HG02943 (cell line): ENCODE measurements around the gene SMIM10L1.

Experiments used
- ATAC-seq: cut with Tn5 transposase; IDR thresholded peaks from one replicate; pipeline ENCODE4 v1.9.1; 2021; ENCODE audit warnings: mild to moderate bottlenecking, low read depth, moderate library complexity; ENCODE audit not compliant: unreplicated experiment

The SMIM10L1 gene

DNA sequence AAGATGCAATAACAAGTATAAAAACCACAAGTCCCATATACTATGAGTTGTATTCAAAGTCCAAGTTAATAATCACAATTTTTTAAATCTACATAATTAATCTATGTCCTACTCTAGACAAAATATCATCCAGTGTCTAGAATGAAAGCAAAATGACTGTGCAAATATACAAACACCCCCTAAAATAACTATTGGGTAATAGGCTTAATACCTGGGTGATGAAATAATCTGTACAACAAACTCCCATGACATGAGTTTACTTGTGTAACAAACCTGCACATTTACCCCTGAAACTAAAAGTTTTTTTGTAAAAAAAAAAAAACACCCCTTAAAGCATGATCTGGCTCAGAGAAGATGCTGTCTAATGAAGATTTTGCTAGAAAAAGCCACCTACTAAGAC lies 11.5 kb downstream of the SMIM10L1 start:
- no peak for ATAC-seq

DNA sequence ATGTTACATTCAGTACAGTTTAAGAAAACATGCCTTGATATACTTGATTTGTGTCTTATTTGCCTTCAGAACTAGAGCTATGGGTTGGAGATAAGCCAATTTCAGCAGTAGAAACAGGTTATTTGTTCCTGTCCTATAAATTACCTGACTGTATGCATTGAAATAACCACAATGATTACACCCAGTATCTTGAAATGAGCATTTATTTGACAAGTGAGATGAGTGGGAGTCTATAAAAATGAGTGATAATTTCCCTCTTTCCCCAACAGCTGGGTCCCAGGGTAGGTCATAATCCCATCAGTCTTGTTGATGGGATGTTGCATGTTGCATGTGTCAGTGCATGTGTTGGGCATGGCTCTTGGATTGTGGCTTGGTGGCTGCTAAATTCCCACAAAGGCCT lies 12.0 kb downstream of the SMIM10L1 start:
- ATAC-seq, result no peak

DNA sequence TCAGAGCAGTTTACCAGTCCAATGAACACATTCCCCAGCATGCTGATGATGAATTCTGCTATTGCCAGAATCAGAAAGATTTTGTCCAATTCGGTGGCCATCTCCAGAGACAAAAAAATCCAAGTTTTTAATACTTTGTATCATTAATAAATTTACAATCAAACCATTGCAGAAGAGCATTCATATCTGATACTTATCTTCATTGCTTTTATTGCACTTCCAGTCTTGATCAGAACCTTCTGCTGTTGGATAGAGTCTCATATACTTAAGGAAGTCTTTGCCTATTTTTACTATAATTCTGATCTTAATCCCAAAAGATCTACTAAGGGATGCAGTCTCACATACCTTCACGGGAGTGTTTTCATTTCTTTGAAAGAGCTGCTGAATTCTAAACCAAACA lies 15.8 kb downstream of the SMIM10L1 start, which contains the start of gene TAS2R42:
Gene TAS2R42 (minus strand): TSS at position 101 of the 400 bp plus-strand sequence. CDS start 0 bp downstream, at position 101.
- no peak for ATAC-seq

DNA sequence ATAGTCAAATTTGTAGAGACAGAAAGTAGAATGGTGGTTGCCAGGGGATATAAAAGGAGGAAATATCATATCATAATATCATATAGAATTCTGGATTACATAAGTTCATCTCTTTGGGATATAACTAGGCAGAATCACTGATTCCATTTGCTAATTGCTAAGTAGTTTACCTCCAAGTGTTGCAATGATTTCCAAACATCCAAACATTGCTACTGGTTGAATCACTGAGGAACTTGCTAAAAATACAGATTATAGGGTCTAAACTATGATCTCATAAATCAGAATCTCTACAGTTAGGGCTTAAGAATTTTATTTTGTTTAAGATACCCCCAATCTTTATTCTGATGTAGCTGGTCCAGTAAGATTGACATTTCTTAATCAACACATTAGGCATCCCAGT lies 31.8 kb downstream of the SMIM10L1 start:
- ATAC-seq, result no peak

DNA sequence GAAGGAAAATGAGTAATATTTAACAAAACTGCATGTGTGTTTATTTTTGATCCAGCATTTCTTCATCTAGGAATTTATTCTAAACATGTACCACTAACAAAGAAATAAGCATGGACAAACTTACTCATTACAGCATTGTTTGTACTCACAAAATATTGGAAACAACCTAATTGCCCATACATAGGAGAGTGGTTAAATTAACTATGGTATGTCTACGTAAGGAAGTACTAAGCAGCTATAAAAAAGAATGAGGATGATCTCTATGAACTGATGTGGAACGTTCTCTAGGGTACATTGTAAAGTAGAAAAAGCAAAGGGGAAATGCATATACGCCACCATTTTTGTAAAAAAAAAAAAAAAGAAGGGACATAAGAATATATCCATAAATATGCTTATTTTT lies 33.2 kb downstream of the SMIM10L1 start:
- ATAC-seq, result no peak

DNA sequence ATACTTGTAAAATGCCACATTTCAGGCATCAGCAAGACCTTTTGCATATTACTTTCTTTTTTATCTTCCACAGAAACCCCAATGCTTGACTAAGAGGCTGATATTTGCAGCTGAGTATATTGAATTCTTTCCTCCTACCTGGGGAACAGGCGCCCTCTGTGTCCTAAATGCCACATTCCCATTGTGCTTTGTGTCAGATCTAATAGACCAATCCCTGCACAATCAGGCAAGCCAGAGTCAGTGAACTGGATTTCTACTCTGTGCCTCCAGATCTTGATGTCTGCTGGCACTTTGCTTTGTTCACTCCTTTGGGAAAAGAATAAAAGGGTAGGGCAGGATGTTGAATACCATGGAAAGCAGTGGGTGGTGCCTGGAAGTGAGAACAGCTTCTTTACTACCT lies 38.1 kb downstream of the SMIM10L1 start:
- no peak for ATAC-seq
